ENCODE measurements around the gene SMG7. TPM values are rescaled to one million over a fixed set of nuclear protein-coding genes. Genes with fewer than 3 reads are reported as not detected.

Gene SMG7
- total RNA-seq, 1 donor from 2014 or later = 71.8 TPM

- H3K27ac Mint-ChIP-seq = no peak overlapping the region
- H3K36me3 Mint-ChIP-seq (ENCODE audit: insufficient read depth) = no peaks in the 10 kb centered on the region
- H3K4me3 Mint-ChIP-seq (ENCODE audit: low read depth) = no peak overlapping the region
- peak; percentile 49 for TF ChIP-seq CTCF (IDR thresholded peaks at IDR 0.05; ENCODE audit: unreplicated experiment)
- no peaks in the 10 kb centered on the region for H3K9me3 Mint-ChIP-seq (ENCODE audit: low read depth)
- H3K27me3 Mint-ChIP-seq = no peaks in the 10 kb centered on the region
- H3K4me1 Mint-ChIP-seq (ENCODE audit: low read depth) = peaks cover 22% of the 10 kb centered on the region
- DNase-seq (ENCODE audit: low spot score, unreplicated experiment) = no peak
Observed at GRCh38 chr1:183484254-183484653, 12.0 kb downstream of the SMG7 start.

GRCh38 chr1:183484851-183485250 lies 12.6 kb downstream of the SMG7 start:
- H3K36me3 Mint-ChIP-seq (ENCODE audit: insufficient read depth) = no peaks in the 10 kb centered on the region
- H3K4me3 Mint-ChIP-seq (ENCODE audit: low read depth) = no peak overlapping the region
- H3K9me3 Mint-ChIP-seq (ENCODE audit: low read depth) = no peaks in the 10 kb centered on the region
- H3K4me1 Mint-ChIP-seq (ENCODE audit: low read depth) = peaks cover 18% of the 10 kb centered on the region
- H3K27me3 Mint-ChIP-seq = no peaks in the 10 kb centered on the region
- H3K27ac Mint-ChIP-seq = no peak overlapping the region
- DNase-seq (ENCODE audit: low spot score, unreplicated experiment) = no peak
- TF ChIP-seq CTCF (IDR thresholded peaks at IDR 0.05; ENCODE audit: unreplicated experiment) = no peak

- Mint-ChIP-seq H3K27me3 (no peaks in the 10 kb centered on the region), H3K36me3 (ENCODE audit: insufficient read depth) (no peaks in the 10 kb centered on the region), H3K9me3 (ENCODE audit: low read depth) (no peaks in the 10 kb centered on the region), H3K27ac (no peak overlapping the region), H3K4me3 (ENCODE audit: low read depth) (no peak overlapping the region), H3K4me1 (ENCODE audit: low read depth) (no peaks in the 10 kb centered on the region)
- DNase-seq (ENCODE audit: low spot score, unreplicated experiment) = no peak
- no peak for TF ChIP-seq CTCF (IDR thresholded peaks at IDR 0.05; ENCODE audit: unreplicated experiment)
Observed at GRCh38 chr1:183487674-183488442, 15.6 kb downstream of the SMG7 start.

- Mint-ChIP-seq H3K4me3 (ENCODE audit: low read depth) (no peak overlapping the region), H3K27ac (no peak overlapping the region), H3K9me3 (ENCODE audit: low read depth) (no peaks in the 10 kb centered on the region), H3K27me3 (no peaks in the 10 kb centered on the region), H3K4me1 (ENCODE audit: low read depth) (no peaks in the 10 kb centered on the region), H3K36me3 (ENCODE audit: insufficient read depth) (peaks cover 1% of the 10 kb centered on the region)
- no peak for TF ChIP-seq CTCF (IDR thresholded peaks at IDR 0.05; ENCODE audit: unreplicated experiment)
- no peak for DNase-seq (ENCODE audit: low spot score, unreplicated experiment)
Observed at GRCh38 chr1:183490932-183491331, 18.6 kb downstream of the SMG7 start.

- no peak for TF ChIP-seq CTCF (IDR thresholded peaks at IDR 0.05; ENCODE audit: unreplicated experiment)
- Mint-ChIP-seq H3K36me3 (ENCODE audit: insufficient read depth) (peaks cover 3% of the 10 kb centered on the region), H3K9me3 (ENCODE audit: low read depth) (no peaks in the 10 kb centered on the region), H3K27ac (no peak overlapping the region), H3K27me3 (no peaks in the 10 kb centered on the region), H3K4me3 (ENCODE audit: low read depth) (no peak overlapping the region), H3K4me1 (ENCODE audit: low read depth) (peaks cover 4% of the 10 kb centered on the region)
- no peak for DNase-seq (ENCODE audit: low spot score, unreplicated experiment)
Observed at GRCh38 chr1:183493540-183494245, 21.4 kb downstream of the SMG7 start.

All from progenitor cell of endocrine pancreas (in vitro differentiated cells).